Measurements from ENCODE around the gene APOA4. TPM values are rescaled to one million over a fixed set of nuclear protein-coding genes. Genes with fewer than 3 reads are reported as not detected.

APOA4 gene
- total and polyA plus RNA-seq, 9 of the 15 experiments (the other 6 are each of a cell fraction or from before 2014, with no cell fraction given), result 0.07 TPM; not detected in 8

- TF ChIP-seq ZNF407 (IDR thresholded peaks at IDR 0.05; ENCODE audit: low read depth) (peak; percentile 98), NRF1 (conservative IDR thresholded peaks at IDR 0.05 in 1 of 2, IDR thresholded peaks at IDR 0.05 in 1 of 2) (peak in 1 of 2 experiments; percentile 45), KLF16 (IDR thresholded peaks at IDR 0.05) (peak; percentile 87), ARNT (IDR thresholded peaks at IDR 0.05) (no peak), SIRT6 (IDR thresholded peaks at IDR 0.05; ENCODE audit: low read depth, low read length) (no peak), CHCHD3 (CRISPR knock-in tag; IDR thresholded peaks at IDR 0.05) (no peak), CHD1 (IDR thresholded peaks at IDR 0.05; ENCODE audit: low read length) (no peak), RBFOX2 (IDR thresholded peaks at IDR 0.05; ENCODE audit: low read depth, low read length) (peak; percentile 96), GATA2 (CRISPR knock-in tag; IDR thresholded peaks at IDR 0.05) (no peak), SIN3B (IDR thresholded peaks at IDR 0.05; ENCODE audit: low read depth) (peak; percentile 89), FOXA3 (CRISPR knock-in tag; conservative IDR thresholded peaks at IDR 0.05 in 1 of 2, IDR thresholded peaks at IDR 0.05 in 1 of 2) (no peak), ZNF3 (CRISPR knock-in tag; IDR thresholded peaks at IDR 0.05) (no peak), HMGXB4 (CRISPR knock-in tag; IDR thresholded peaks at IDR 0.05) (0 out of 2 replicates have a peak, but pooled peaks have one; percentile 49), ETV1 (tag; conservative IDR thresholded peaks at IDR 0.05; ENCODE audit: low read depth) (peak; percentile 98), HMBOX1 (IDR thresholded peaks at IDR 0.05) (no peak), BHLHE40 (IDR thresholded peaks at IDR 0.05; ENCODE audit: low read length) (peak; percentile 78)
These were observed 50.5 kb downstream of the APOA4 start, which contains the start of gene BUD13 (continued) for GRCh38 chr11:116772443-116773202.
